ENCODE results near the gene ELL. TPM values are rescaled to one million over a fixed set of nuclear protein-coding genes. Genes with fewer than 3 reads are reported as not detected.

ELL gene
- total RNA-seq, 1 experiment from 2014 or later = 18.6 TPM

- Histone ChIP-seq H3K4me1 (ENCODE audit: control insufficient read depth, insufficient read depth, low read length) (0 out of 2 replicates have a peak, but pooled peaks cover 5% of the 10 kb centered on the region), H3K4me3 (ENCODE audit: low read depth in 2 of 2, low read length in 2 of 2) (no peak overlapping the region), H3K36me3 (ENCODE audit: control insufficient read depth, insufficient read depth, low read length) (peaks cover 5% of the 10 kb centered on the region; the same call in 1 of the 2 replicates), H3K27me3 (ENCODE audit: control insufficient read depth, insufficient read depth, low read length) (no peaks in the 10 kb centered on the region), H3K9me3 (ENCODE audit: control insufficient read depth, insufficient read depth, low read depth, low read length) (no peaks in the 10 kb centered on the region), H3K27ac (ENCODE audit: low read length) (0 out of 2 replicates have a peak overlapping the region, but pooled peaks have one; percentile 2)
- intact Hi-C loops (cut with micrococcal nuclease; ENCODE audit: unreplicated experiment) = no loop called here
- no TSS peak for BruUV-seq (replicated peaks)
- POLR2A ChIA-PET = no interaction called here
- in situ Hi-C loops (cut with HindIII; ENCODE audit: low pct_unique_long_range_greater_than_20kb, low sequenced_read_pairs) = no loop called here
- TF ChIP-seq, protein P1, sequence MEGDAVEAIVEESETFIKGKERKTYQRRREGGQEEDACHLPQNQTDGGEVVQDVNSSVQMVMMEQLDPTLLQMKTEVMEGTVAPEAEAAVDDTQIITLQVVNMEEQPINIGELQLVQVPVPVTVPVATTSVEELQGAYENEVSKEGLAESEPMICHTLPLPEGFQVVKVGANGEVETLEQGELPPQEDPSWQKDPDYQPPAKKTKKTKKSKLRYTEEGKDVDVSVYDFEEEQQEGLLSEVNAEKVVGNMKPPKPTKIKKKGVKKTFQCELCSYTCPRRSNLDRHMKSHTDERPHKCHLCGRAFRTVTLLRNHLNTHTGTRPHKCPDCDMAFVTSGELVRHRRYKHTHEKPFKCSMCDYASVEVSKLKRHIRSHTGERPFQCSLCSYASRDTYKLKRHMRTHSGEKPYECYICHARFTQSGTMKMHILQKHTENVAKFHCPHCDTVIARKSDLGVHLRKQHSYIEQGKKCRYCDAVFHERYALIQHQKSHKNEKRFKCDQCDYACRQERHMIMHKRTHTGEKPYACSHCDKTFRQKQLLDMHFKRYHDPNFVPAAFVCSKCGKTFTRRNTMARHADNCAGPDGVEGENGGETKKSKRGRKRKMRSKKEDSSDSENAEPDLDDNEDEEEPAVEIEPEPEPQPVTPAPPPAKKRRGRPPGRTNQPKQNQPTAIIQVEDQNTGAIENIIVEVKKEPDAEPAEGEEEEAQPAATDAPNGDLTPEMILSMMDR (IDR thresholded peaks at IDR 0.05) = no peak
- CTCF ChIA-PET = interaction anchor here (0.5 kb wide), 1 partner anchor 268 kb away, joined by 3 read pairs; no protein-coding TSS in a partner anchor
- ATAC-seq = no peak
- no peak for DNase-seq (ENCODE audit: low read depth, low spot score)
Measured at GRCh38 chr19:18559685-18560084, 37.8 kb upstream of the ELL start.

GRCh38 chr19:18558604-18559003 is 36.7 kb upstream of the ELL start:
- in situ Hi-C loops (cut with HindIII; ENCODE audit: low pct_unique_long_range_greater_than_20kb, low sequenced_read_pairs) = no loop called here
- Histone ChIP-seq H3K9me3 (ENCODE audit: control insufficient read depth, insufficient read depth, low read depth, low read length) (no peaks in the 10 kb centered on the region), H3K27me3 (ENCODE audit: control insufficient read depth, insufficient read depth, low read length) (no peaks in the 10 kb centered on the region), H3K27ac (ENCODE audit: low read length) (peak overlapping the region; percentile 96), H3K4me3 (ENCODE audit: low read depth in 2 of 2, low read length in 2 of 2) (peak overlapping the region; percentile 89 to 94), H3K4me1 (ENCODE audit: control insufficient read depth, insufficient read depth, low read length) (0 out of 2 replicates have a peak, but pooled peaks cover 5% of the 10 kb centered on the region), H3K36me3 (ENCODE audit: control insufficient read depth, insufficient read depth, low read length) (peaks cover 5% of the 10 kb centered on the region; the same call in 1 of the 2 replicates)
- no peak for DNase-seq (ENCODE audit: low read depth, low spot score)
- ChIA-PET CTCF (interaction anchor here (0.6 to 0.7 kb wide), 2 partner anchors 213 to 450 kb away, joined by 4 to 5 read pairs; no protein-coding TSS in a partner anchor), POLR2A (interaction anchor here (0.6 kb wide), 1 partner anchor 14 kb away, joined by 3 read pairs; no protein-coding TSS in a partner anchor)
- intact Hi-C loops (cut with micrococcal nuclease; ENCODE audit: unreplicated experiment) = no loop called here
- ATAC-seq = no peak
- TF ChIP-seq, protein P2, sequence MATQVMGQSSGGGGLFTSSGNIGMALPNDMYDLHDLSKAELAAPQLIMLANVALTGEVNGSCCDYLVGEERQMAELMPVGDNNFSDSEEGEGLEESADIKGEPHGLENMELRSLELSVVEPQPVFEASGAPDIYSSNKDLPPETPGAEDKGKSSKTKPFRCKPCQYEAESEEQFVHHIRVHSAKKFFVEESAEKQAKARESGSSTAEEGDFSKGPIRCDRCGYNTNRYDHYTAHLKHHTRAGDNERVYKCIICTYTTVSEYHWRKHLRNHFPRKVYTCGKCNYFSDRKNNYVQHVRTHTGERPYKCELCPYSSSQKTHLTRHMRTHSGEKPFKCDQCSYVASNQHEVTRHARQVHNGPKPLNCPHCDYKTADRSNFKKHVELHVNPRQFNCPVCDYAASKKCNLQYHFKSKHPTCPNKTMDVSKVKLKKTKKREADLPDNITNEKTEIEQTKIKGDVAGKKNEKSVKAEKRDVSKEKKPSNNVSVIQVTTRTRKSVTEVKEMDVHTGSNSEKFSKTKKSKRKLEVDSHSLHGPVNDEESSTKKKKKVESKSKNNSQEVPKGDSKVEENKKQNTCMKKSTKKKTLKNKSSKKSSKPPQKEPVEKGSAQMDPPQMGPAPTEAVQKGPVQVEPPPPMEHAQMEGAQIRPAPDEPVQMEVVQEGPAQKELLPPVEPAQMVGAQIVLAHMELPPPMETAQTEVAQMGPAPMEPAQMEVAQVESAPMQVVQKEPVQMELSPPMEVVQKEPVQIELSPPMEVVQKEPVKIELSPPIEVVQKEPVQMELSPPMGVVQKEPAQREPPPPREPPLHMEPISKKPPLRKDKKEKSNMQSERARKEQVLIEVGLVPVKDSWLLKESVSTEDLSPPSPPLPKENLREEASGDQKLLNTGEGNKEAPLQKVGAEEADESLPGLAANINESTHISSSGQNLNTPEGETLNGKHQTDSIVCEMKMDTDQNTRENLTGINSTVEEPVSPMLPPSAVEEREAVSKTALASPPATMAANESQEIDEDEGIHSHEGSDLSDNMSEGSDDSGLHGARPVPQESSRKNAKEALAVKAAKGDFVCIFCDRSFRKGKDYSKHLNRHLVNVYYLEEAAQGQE (IDR thresholded peaks at IDR 0.05; ENCODE audit: insufficient read depth in 1 of 2, low read depth in 2 of 2, low read length in 1 of 2) = no peak
- TF ChIP-seq, protein P1 (IDR thresholded peaks at IDR 0.05) = no peak
- TF ChIP-seq TCF7L2 (IDR thresholded peaks at IDR 0.05; ENCODE audit: low read depth, low read length) (no peak), SIN3A (IDR thresholded peaks at IDR 0.05; ENCODE audit: borderline replicate concordance, insufficient read depth, low read depth, low read length) (no peak), POLR2AphosphoS5 (IDR thresholded peaks at IDR 0.05; ENCODE audit: low read depth, low read length) (no peak)
- BruUV-seq (replicated peaks) = no TSS peak
